D721Med (cell line): ENCODE data around the gene SAMD1.

Experiments used
- DNase-seq: peaks from one replicate; pipeline ENCODE4 v3.0.0; 2011; ENCODE audit warnings: low spot score; ENCODE audit not compliant: insufficient read length
- FAIRE-seq: peaks from 2 replicates; lab custom pipeline; 2011; peaks lifted over from hg19 to GRCh38; lab: Jason Lieb, UNC
- CTCF ChIP-seq: IDR thresholded peaks from 2 replicates; pipeline ENCODE4 v1.5.1; 2012; ENCODE audit warnings: mild to moderate bottlenecking, control low read depth; ENCODE audit not compliant: insufficient read depth; ENCODE audit errors: missing control alignments

Gene SAMD1

DNA sequence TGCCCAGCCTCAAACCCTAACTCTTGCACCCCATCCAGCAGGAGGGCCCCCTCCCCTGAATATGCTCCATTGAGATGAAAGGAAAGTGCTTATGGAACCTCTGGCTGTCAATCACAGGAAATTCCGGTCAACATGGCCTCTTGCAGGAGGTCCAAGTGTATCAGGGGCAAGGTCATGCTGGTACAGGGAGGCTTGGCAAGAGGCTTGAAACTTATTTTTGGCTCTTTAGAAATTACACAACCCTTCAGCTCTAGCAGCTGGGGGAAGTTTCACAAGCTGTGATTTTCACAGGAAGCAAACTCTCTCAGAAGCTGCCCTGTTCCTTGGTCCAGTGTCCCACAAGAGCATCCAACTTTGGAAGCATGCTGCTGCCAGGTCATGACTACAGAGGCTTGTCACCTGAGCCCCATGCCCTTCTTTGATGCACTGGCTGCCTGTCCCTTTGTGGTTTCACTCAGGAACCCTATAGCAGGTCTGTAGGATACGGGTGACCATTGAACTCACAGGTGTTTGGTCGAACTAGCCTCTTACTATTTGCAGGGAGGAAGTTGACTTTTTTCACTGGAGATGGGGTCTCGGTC lies 37.5 kb upstream of the SAMD1 start:
- DNase-seq = no peak
- no peak for FAIRE-seq
- no peak for TF ChIP-seq CTCF

DNA sequence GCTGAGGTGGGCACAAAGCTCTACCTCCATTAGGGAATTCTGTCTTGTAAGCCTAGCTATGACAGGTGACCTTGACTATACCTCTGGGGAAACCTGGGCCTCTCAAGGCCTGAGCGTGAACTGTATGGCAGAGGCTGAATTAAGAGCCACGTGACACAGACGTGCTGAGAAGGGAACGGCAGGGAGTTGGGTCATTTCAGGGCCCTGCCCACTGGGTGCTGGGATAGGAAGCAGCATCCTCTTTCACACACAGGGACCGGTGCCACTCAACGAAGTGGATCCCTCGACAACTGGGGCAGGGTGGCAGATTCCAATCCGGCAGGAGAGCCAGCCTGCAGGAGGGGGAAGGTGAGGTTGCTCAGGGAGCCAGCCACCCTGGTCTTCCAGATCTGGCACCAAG lies 36.6 kb upstream of the SAMD1 start:
- no peak for TF ChIP-seq CTCF
- no peak for FAIRE-seq
- DNase-seq = no peak

DNA sequence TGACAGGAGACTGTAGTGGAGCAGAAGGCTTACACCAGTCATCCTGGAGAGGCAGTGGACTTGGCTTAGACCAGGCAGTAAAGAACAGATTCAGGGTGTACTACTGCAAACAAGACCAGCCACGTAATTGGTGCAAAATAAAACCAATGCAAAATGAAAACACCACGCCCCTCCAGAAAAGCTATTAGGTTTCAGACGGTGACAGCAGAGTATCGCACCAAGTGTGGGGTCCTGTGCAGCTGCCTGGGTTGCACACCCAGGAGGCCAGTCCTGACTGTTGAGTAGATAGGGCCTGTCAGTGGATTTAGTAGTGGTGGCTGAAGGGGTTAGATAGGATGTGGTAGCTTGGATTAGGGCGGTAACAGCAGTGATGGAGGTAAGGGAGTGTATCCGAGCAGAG lies 32.4 kb upstream of the SAMD1 start:
- FAIRE-seq (no peak), DNase-seq (no peak)
- no peak for TF ChIP-seq CTCF

GRCh38 chr19:14120497-14120780 lies 29.9 kb upstream of the SAMD1 start:
- no peak for FAIRE-seq
- no peak for TF ChIP-seq CTCF

DNA sequence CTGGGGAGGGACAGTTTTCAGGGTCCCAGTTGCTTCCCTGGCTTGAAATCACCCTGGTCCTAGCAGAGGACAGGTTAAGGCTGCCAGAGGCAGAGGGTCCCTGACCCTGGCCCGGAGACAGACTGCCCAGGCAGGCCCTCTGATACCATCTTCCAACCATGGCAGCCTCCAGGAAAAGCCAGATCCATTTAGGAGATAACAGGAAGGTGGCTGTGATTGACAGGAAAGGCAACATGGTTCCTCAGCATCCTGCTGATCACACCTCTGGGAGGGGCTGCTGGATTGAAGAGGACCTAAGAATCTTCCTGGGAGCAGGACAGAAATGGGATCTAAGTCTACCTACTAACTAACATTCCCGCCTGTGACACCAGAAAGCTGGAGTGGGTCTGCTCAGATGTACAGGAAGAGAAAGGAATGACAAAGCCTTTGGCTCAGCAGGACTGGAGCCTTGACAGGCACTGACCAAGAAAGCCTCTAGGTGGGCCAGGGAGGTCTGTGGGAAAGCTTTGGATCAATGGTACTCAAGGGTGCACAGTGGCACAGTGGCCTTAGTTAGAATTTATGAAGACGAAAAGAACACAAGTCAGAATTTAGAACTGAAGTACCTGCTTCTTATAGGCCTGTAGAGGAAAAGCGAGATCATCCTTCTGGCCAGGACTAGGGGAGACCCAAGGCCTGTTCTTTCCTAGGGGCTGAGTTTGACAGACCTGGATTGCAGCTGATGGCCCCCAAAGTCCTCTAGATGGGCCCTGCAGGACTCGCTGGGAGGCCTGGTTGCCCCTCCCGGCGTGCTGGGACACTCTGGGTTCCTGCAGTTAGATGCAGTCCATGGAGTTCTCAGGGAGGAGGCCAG lies 29.3 kb upstream of the SAMD1 start:
- FAIRE-seq = no peak
- DNase-seq = no peak
- no peak for TF ChIP-seq CTCF

More at GRCh38 chr19:14120497-14120780, 29.9 kb upstream of the SAMD1 start:
- no peak for DNase-seq

DNA sequence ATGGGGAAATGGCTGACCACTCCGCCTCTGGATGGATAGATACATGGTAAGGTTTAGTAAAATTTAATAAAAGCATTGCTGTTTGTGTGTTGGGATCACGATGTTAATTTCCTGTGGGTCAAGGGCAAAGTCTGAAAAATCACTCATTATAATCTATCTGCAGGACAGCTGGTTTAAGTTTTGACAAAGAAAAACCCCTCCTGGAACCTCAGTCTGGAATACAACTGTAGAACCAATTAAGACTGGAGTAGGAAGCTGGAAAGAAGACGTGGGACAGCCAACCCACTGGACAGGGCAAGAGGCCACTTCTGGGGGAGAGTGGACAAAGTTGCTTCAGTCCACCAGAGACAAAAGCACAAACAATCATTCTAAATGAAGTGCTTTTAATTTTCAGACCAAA lies 28.6 kb upstream of the SAMD1 start:
- no peak for TF ChIP-seq CTCF
- no peak for DNase-seq
- no peak for FAIRE-seq
